Measurements from ENCODE around the gene ANKRD61. TPM values are rescaled to one million over a fixed set of nuclear protein-coding genes. Genes with fewer than 3 reads are reported as not detected.

The ANKRD61 gene
- polyA plus RNA-seq, 2 of the 4 experiments (the other 2 are of a cell fraction): 0.37 to 1.1 TPM

DNA sequence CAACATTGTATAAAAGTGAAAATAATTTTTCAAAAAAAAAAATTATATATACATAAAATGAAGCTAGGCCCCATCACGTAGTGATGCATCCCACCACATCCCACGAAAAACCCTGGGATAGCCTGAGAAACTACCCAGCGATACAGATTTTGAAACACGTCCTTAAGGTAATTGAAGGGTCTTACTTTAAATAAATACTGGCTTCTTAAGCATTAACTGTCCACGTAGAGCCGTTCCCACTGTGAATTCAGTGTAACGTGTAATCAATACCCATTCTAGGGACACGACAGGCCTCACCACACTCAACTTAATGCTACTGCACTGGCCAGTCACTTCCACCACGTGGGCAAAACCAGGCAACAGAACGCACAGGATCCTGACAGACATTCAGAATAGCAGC lies 4.0 kb downstream of the ANKRD61 start:
- Histone ChIP-seq H3K4me1 (no peaks in the 10 kb centered on the region), H3K9me3 (no peaks in the 10 kb centered on the region), H3K4me3 (no peak overlapping the region), H3K27ac (no peak overlapping the region), H3K4me2 (no peak overlapping the region)
- WGBS (ENCODE audit: missing lambda C conversion rate): 90% methylated on average over 10 of the region's 10 CpGs
- no peak for TF ChIP-seq NPAS2 (CRISPR knock-in tag; IDR thresholded peaks at IDR 0.05; ENCODE audit: borderline replicate concordance)
- TF ChIP-seq JUN (IDR thresholded peaks at IDR 0.05): no peak
- no peak for TF ChIP-seq CTCF (IDR thresholded peaks at IDR 0.05)
- no peak for TF ChIP-seq RCOR1 (IDR thresholded peaks at IDR 0.05; ENCODE audit: low read depth, low read length)
- TF ChIP-seq TP53 (CRISPR knock-in tag; IDR thresholded peaks at IDR 0.05): no peak
- TF ChIP-seq CHD4 (IDR thresholded peaks at IDR 0.05; ENCODE audit: borderline replicate concordance): no peak
- TF ChIP-seq HOXA7 (CRISPR knock-in tag; IDR thresholded peaks at IDR 0.05): no peak
- ChIA-PET CTCF (no interaction called here), POLR2A (no interaction called here)
- DNase-seq (ENCODE audit: low read depth in 1 of 2, low spot score in 1 of 2) (no peak), FAIRE-seq (no peak), ATAC-seq (no peak)

GRCh38 chr7:6035686-6036085 lies 4.5 kb downstream of the ANKRD61 start:
- H3K4me3 ChIP-seq: no peak overlapping the region
- POLR2A ChIA-PET: no interaction called here
- TF ChIP-seq RNF2 (IDR thresholded peaks at IDR 0.05; ENCODE audit: borderline replicate concordance, low read depth) (no peak), ELK1 (IDR thresholded peaks at IDR 0.05; ENCODE audit: low read depth, low read length) (no peak), EHF (CRISPR knock-in tag; IDR thresholded peaks at IDR 0.05) (no peak), RAD21 (conservative IDR thresholded peaks at IDR 0.05 in 1 of 2, IDR thresholded peaks at IDR 0.05 in 1 of 2) (no peak), HDAC2 (IDR thresholded peaks at IDR 0.05) (no peak), CBX2 (IDR thresholded peaks at IDR 0.05; ENCODE audit: borderline replicate concordance, low read depth) (no peak), TFCP2L1 (CRISPR knock-in tag; IDR thresholded peaks at IDR 0.05) (no peak), HMGXB4 (CRISPR knock-in tag; IDR thresholded peaks at IDR 0.05; ENCODE audit: borderline replicate concordance) (no peak), NR3C1 (IDR thresholded peaks at IDR 0.05) (no peak), HOXB13 (CRISPR knock-in tag; IDR thresholded peaks at IDR 0.05; ENCODE audit: low read depth) (no peak)
- WGBS (ENCODE audit: missing lambda C conversion rate): 91% methylated on average over 13 of the region's 13 CpGs
- H3K4me2 ChIP-seq: no peak overlapping the region
- no peak for DNase-seq (ENCODE audit: low read depth in 1 of 2, low spot score in 1 of 2)
- no peak for ATAC-seq
- no peaks in the 10 kb centered on the region for H3K4me1 ChIP-seq
- H3K27ac ChIP-seq: no peak overlapping the region
- H3K9me3 ChIP-seq: no peaks in the 10 kb centered on the region
- no peak for FAIRE-seq
- CTCF ChIA-PET: no interaction called here

GRCh38 chr7:6049780-6050179 lies 18.6 kb downstream of the ANKRD61 start:
- POLR2A ChIA-PET: no interaction called here
- ATAC-seq (no peak), FAIRE-seq (no peak), DNase-seq (ENCODE audit: low read depth in 1 of 2, low spot score in 1 of 2) (no peak)
- CTCF ChIA-PET: interaction anchor here (0.6 to 0.9 kb wide), 4 partner anchors 9 to 127 kb away, joined by 3 to 4 read pairs (median 3); no protein-coding TSS in a partner anchor
- TF ChIP-seq ZFP36 (IDR thresholded peaks at IDR 0.05; ENCODE audit: borderline replicate concordance, partially characterized antibody): no peak
- no peak for TF ChIP-seq RFX5 (IDR thresholded peaks at IDR 0.05)
- no peak for TF ChIP-seq ESRRA (IDR thresholded peaks at IDR 0.05; ENCODE audit: borderline replicate concordance, low read length)
- no peak for TF ChIP-seq MYC (IDR thresholded peaks at IDR 0.05; ENCODE audit: borderline replicate concordance, low read length)
- TF ChIP-seq NR3C1 (IDR thresholded peaks at IDR 0.05): no peak
- no peak for TF ChIP-seq CBX2 (IDR thresholded peaks at IDR 0.05; ENCODE audit: borderline replicate concordance, low read depth)
- TF ChIP-seq SMC3 (IDR thresholded peaks at IDR 0.05): no peak
- no peak for TF ChIP-seq HOXA7 (CRISPR knock-in tag; IDR thresholded peaks at IDR 0.05)
- TF ChIP-seq USF2 (IDR thresholded peaks at IDR 0.05): no peak
- no peak for TF ChIP-seq HMGXB4 (CRISPR knock-in tag; IDR thresholded peaks at IDR 0.05; ENCODE audit: borderline replicate concordance)
- no peak for TF ChIP-seq KDM5A (IDR thresholded peaks at IDR 0.05)
- TF ChIP-seq E2F6 (IDR thresholded peaks at IDR 0.05; ENCODE audit: borderline replicate concordance, low read depth): no peak
- 78% methylated on average over 4 of the region's 4 CpGs for WGBS (ENCODE audit: missing lambda C conversion rate)
- H3K4me2 ChIP-seq: no peak overlapping the region
- no peak overlapping the region for H3K27ac ChIP-seq
- H3K4me3 ChIP-seq: no peak overlapping the region
- no peaks in the 10 kb centered on the region for H3K9me3 ChIP-seq
- H3K4me1 ChIP-seq: peaks cover 14% of the 10 kb centered on the region

All from A549 (cell line).